Left lung (tissue), 10 donors: Measurements from ENCODE around the gene CCDC30. TPM values are rescaled to one million over a fixed set of nuclear protein-coding genes. Genes with fewer than 3 reads are reported as not detected.
"Not testable (repeated sequence)": the region's sequence is repeated elsewhere in the genome, so short reads cannot be mapped to it uniquely, and the experiment has no call there.

Experiments used
- ATAC-seq: fragments of 200-7000 bp; cut with Tn5 transposase; one replicate; pipeline ENCODE4 v1.9.1; 2020; ENCODE audit warnings: moderate library complexity
- DNase-seq, 4 donors: peaks; one replicate each; pipeline ENCODE4 v3.0.0-alpha.2; 2013 to 2020
- H3K27ac ChIP-seq, 2 donors: fragments of 200-600 bp; sonication (generic) in 1 of 2; one replicate each; pipeline versions ENCODE4 v1.5.0 to v1.8.0; 2020 to 2021
- H3K27me3 ChIP-seq, 2 donors: fragments of 200-600 bp; sonication (generic) in 1 of 2; one replicate each; pipeline versions ENCODE4 v1.5.0 to v1.8.0; 2020 to 2021
- H3K36me3 ChIP-seq, 2 donors: fragments of 200-600 bp; sonication (generic) in 1 of 2; one replicate each; pipeline versions ENCODE4 v1.5.0 to v1.8.0; 2020 to 2021
- H3K4me1 ChIP-seq, 2 donors: fragments of 200-600 bp; one replicate each; pipeline ENCODE4 v1.8.0; 2021
- H3K4me3 ChIP-seq, 2 donors: fragments of 200-600 bp; sonication (generic) in 1 of 2; one replicate each; pipeline versions ENCODE4 v1.5.0 to v1.8.0; 2020 to 2021; ENCODE audit warnings: mild to moderate bottlenecking in 1 of 2
- H3K9me3 ChIP-seq, 2 donors: fragments of 200-600 bp; sonication (generic) in 1 of 2; one replicate each; pipeline versions ENCODE4 v1.5.0 to v1.8.0; 2020 to 2021
- intact Hi-C, 2 donors: fragments of 100-400 bp; cut with DNase I; formaldehyde crosslinking; loops; one replicate each; pipeline versions ENCODE4 v1.11.2 to v1.14.2; 2022
- polyA plus RNA-seq, 6 donors: library from polyadenylated mRNA; unstranded; fragments of 120-200 nt; gene quantifications; one replicate each; pipeline ENCODE4 v1.2.1, GENCODE V29; 2013; ENCODE audit not compliant: insufficient read length in 6 of 6
- total RNA-seq, 2 donors: library from RNA; stranded (reverse); fragmentation: NEBNext Ultra II Directional; extraction: Animal tissue kit (Norgen Biotek cat#: 25700); gene quantifications; one replicate each; pipeline ENCODE4 v1.2.1, GENCODE V29; 2021
- TF ChIP-seq, protein P1 (sequence below), 2 donors: fragments of 200-600 bp; sonication (generic) in 1 of 2; IDR thresholded peaks; one replicate each; pipeline versions ENCODE4 v1.5.0 to v1.8.0; 2021; ENCODE audit warnings: antibody characterized with exemption in 2 of 2
- donor health status: DM: no; HTN: yes; CAD: no.
- donor health status: DM: no; HTN: no; CAD: no.

CCDC30 gene
- total and polyA plus RNA-seq, 8 donors, result 4.5 to 16.2 (median 12.3) TPM

- H3K27ac ChIP-seq, result no peak overlapping the region
- no peak overlapping the region for H3K4me3 ChIP-seq
- intact Hi-C loops, result no loop called here
- no peak for ATAC-seq
- H3K27me3 ChIP-seq, result no peaks in the 10 kb centered on the region
- DNase-seq, result no peak
- no peaks in the 10 kb centered on the region for H3K36me3 ChIP-seq
- TF ChIP-seq, protein P1, sequence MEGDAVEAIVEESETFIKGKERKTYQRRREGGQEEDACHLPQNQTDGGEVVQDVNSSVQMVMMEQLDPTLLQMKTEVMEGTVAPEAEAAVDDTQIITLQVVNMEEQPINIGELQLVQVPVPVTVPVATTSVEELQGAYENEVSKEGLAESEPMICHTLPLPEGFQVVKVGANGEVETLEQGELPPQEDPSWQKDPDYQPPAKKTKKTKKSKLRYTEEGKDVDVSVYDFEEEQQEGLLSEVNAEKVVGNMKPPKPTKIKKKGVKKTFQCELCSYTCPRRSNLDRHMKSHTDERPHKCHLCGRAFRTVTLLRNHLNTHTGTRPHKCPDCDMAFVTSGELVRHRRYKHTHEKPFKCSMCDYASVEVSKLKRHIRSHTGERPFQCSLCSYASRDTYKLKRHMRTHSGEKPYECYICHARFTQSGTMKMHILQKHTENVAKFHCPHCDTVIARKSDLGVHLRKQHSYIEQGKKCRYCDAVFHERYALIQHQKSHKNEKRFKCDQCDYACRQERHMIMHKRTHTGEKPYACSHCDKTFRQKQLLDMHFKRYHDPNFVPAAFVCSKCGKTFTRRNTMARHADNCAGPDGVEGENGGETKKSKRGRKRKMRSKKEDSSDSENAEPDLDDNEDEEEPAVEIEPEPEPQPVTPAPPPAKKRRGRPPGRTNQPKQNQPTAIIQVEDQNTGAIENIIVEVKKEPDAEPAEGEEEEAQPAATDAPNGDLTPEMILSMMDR (IDR thresholded peaks at IDR 0.05), result no peak
- H3K4me1 ChIP-seq, result no peaks in the 10 kb centered on the region
- H3K9me3 ChIP-seq, result no peaks in the 10 kb centered on the region
Measured at GRCh38 chr1:42620307-42620706, 157.2 kb downstream of the CCDC30 start.

GRCh38 chr1:42621180-42621579 lies 158.1 kb downstream of the CCDC30 start:
- intact Hi-C loops, DNase-seq, ATAC-seq: not testable (repeated sequence)

GRCh38 chr1:42627205-42627604 lies 164.1 kb downstream of the CCDC30 start:
- H3K4me1 ChIP-seq, H3K27ac ChIP-seq, H3K27me3 ChIP-seq, H3K9me3 ChIP-seq, ATAC-seq, H3K36me3 ChIP-seq, H3K4me3 ChIP-seq, DNase-seq, intact Hi-C loops: not testable (repeated sequence)

More at GRCh38 chr1:42621180-42621579, 158.1 kb downstream of the CCDC30 start:
- H3K27ac ChIP-seq, H3K9me3 ChIP-seq, H3K4me1 ChIP-seq, H3K27me3 ChIP-seq, H3K4me3 ChIP-seq, H3K36me3 ChIP-seq: not testable (repeated sequence)

DNA sequence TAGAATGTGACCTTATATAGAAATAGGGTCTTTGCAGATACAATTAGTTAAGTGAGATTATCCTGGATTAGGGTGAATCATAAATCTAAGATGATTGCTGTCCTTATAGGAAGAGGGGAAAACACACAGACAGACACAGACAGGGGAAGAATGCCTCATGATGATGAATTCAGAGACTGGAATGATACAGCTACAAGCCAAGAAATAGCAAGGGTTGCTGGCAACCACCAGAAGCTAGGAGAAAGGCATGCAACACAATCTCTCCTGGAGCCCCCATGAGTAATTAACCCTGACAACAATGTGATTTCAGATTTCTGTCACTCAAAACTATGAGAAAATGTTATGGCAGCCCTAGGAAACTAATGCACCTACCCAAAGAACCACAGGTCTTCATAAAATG lies 176.0 kb downstream of the CCDC30 start:
- H3K4me1 ChIP-seq, result no peaks in the 10 kb centered on the region
- ATAC-seq, result no peak
- H3K27me3 ChIP-seq, result no peaks in the 10 kb centered on the region

GRCh38 chr1:42646056-42646455 lies 183.0 kb downstream of the CCDC30 start:
- DNase-seq, result no peak

More for the DNA sequence above, 176.0 kb downstream of the CCDC30 start:
- intact Hi-C loops, result no loop called here
- Histone ChIP-seq H3K9me3 (no peaks in the 10 kb centered on the region), H3K27ac (no peak overlapping the region), H3K36me3 (no peaks in the 10 kb centered on the region), H3K4me3 (no peak overlapping the region)
- TF ChIP-seq, protein P1 (IDR thresholded peaks at IDR 0.05), result no peak
- no peak for DNase-seq

GRCh38 chr1:42657201-42657600 lies 194.1 kb downstream of the CCDC30 start:
- intact Hi-C loops, result no loop called here
- H3K27ac ChIP-seq, result peak overlapping the region in 1 of 2 donors; percentile 85
- no peak for ATAC-seq
- H3K9me3 ChIP-seq, result no peaks in the 10 kb centered on the region
- H3K27me3 ChIP-seq, result no peaks in the 10 kb centered on the region
- DNase-seq, result no peak
- H3K36me3 ChIP-seq, result peaks cover 0 to 10% of the 10 kb centered on the region in 2 donors
- peak overlapping the region in 1 of 2 donors; percentile 84 for H3K4me3 ChIP-seq
- TF ChIP-seq, protein P1 (IDR thresholded peaks at IDR 0.05), result no peak
- H3K4me1 ChIP-seq, result peaks cover 0 to 19% of the 10 kb centered on the region in 2 donors

More at GRCh38 chr1:42646056-42646455, 183.0 kb downstream of the CCDC30 start:
- no peaks in the 10 kb centered on the region for H3K4me1 ChIP-seq
- no peak for ATAC-seq
- no peaks in the 10 kb centered on the region for H3K27me3 ChIP-seq
- H3K9me3 ChIP-seq, result peaks cover 0 to 3% of the 10 kb centered on the region in 2 donors
- H3K36me3 ChIP-seq, result peaks cover 0 to 5% of the 10 kb centered on the region in 2 donors
- TF ChIP-seq, protein P1 (IDR thresholded peaks at IDR 0.05), result no peak
- intact Hi-C loops, result no loop called here
- no peak overlapping the region for H3K27ac ChIP-seq
- H3K4me3 ChIP-seq, result no peak overlapping the region
